ENCODE results near the gene RIOK3.
"Not testable (repeated sequence)": the region's sequence is repeated elsewhere in the genome, so short reads cannot be mapped to it uniquely, and the experiment has no call there.

The RIOK3 gene

DNA sequence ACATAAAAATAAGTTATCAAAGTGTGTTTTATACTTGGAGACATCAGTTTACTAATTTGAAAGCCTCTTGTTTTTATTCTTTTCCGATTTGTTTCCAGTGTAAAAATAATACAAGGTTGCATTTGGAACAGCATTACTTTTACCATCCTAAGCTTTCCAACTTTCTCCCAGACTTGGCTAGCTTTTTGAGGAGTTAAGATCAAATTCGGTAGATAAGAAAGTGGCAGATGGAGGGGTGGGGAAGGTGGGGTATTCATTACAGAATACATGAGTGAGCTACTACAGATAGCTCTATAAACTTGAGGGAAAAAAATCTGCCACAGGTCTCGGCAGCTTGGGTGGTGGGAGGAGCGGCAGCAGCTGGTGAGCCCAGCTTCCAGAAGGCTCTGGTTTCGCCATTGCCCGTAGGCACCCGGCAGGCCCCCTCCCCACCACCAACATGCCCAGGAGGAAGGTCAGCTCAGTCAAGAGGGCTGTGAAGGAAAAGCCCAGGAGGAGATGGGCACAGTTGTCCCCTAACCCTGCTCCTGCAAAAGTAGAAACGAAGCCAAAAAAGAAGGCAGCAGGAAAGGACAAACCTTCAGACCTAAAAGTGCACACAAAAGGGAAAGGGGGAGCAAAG is 31.6 kb downstream of the RIOK3 start:
- TF ChIP-seq, protein P1, sequence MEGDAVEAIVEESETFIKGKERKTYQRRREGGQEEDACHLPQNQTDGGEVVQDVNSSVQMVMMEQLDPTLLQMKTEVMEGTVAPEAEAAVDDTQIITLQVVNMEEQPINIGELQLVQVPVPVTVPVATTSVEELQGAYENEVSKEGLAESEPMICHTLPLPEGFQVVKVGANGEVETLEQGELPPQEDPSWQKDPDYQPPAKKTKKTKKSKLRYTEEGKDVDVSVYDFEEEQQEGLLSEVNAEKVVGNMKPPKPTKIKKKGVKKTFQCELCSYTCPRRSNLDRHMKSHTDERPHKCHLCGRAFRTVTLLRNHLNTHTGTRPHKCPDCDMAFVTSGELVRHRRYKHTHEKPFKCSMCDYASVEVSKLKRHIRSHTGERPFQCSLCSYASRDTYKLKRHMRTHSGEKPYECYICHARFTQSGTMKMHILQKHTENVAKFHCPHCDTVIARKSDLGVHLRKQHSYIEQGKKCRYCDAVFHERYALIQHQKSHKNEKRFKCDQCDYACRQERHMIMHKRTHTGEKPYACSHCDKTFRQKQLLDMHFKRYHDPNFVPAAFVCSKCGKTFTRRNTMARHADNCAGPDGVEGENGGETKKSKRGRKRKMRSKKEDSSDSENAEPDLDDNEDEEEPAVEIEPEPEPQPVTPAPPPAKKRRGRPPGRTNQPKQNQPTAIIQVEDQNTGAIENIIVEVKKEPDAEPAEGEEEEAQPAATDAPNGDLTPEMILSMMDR (IDR thresholded peaks at IDR 0.05; ENCODE audit: low read depth, low read length, missing control alignments): no peak
- Histone ChIP-seq H3K27ac (no peak overlapping the region), H3K27me3 (replicated peaks) (no peaks in the 10 kb centered on the region), H3K36me3 (replicated peaks) (peaks cover 32% of the 10 kb centered on the region), H3K4me3 (ENCODE audit: low read depth, low read length) (no peak overlapping the region)
- DNase-seq: no peak
- in situ Hi-C loops (cut with HindIII; ENCODE audit: low pct_ligation_motif_present, low sequenced_read_pairs): no loop called here

DNA sequence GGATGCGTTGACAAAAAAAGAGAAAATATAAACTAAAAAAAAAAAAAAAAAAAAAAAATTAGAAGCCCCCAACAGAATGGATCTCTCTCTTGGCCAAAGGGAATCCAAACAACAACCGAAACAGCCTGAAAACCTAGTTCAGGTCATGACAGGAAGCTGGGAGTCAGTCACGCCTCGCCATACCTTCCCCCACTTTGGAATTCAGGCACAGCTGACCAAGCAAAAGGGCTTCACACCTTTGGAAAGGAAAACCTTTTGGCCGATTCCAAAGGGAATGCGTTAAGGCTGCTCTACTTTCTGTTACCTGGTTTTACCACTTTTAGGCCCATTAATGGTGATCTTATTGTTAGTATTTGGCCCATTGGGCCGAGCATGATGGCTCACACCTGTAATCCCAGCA is 32.3 kb downstream of the RIOK3 start:
- TF ChIP-seq, protein P1 (IDR thresholded peaks at IDR 0.05; ENCODE audit: low read depth, low read length, missing control alignments): no peak
- no peak for DNase-seq
- no peaks in the 10 kb centered on the region for H3K27me3 ChIP-seq (replicated peaks)
- no peak overlapping the region for H3K27ac ChIP-seq
- H3K4me3 ChIP-seq (ENCODE audit: low read depth, low read length): no peak overlapping the region
- peaks cover 25% of the 10 kb centered on the region for H3K36me3 ChIP-seq (replicated peaks)
- in situ Hi-C loops (cut with HindIII; ENCODE audit: low pct_ligation_motif_present, low sequenced_read_pairs): no loop called here

DNA sequence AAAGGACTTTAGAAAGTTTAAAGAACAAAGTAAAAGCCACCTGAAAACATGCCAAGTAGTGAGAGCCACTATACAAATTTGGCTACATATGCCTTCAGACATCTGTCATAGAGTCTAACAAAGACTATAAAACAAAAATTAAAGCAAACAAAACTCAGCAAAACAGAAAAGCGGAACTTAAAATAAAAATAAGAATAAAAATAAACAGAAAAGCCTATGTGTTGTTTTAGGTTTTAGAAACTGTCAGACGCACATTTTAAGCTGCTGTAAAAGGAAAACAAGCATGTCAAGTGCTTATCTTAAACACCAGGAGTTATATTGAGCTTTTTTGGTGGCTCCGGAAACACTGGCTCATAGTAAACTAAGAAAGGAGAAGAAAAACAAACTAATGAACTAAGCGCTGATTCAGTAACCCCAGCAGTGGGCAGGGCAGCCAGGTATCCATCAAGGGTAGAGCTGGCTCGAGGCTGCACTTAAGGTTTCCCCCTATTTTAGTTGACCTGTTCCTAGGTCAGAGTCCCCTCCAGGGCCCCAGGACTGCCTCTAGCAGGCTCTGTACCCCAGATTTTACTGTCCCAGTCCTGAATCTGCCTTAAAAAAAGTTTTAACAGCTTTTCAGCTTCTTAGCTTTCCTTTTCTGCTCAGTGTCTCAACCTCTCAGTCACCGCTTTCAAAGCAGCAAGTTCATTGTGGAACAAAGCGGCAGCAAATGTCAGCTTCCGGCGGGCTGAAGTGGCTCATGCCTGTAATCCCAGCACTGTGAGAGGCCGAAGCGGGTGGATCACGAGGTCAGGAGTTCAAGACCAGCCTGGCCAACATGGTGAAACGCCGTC is 34.9 kb downstream of the RIOK3 start:
- Histone ChIP-seq H3K4me3 (ENCODE audit: low read depth, low read length) (no peak overlapping the region), H3K27me3 (replicated peaks) (no peaks in the 10 kb centered on the region), H3K27ac (no peak overlapping the region), H3K36me3 (replicated peaks) (peaks cover 2% of the 10 kb centered on the region)
- in situ Hi-C loops (cut with HindIII; ENCODE audit: low pct_ligation_motif_present, low sequenced_read_pairs): no loop called here
- no peak for DNase-seq
- TF ChIP-seq, protein P1 (IDR thresholded peaks at IDR 0.05; ENCODE audit: low read depth, low read length, missing control alignments): no peak

DNA sequence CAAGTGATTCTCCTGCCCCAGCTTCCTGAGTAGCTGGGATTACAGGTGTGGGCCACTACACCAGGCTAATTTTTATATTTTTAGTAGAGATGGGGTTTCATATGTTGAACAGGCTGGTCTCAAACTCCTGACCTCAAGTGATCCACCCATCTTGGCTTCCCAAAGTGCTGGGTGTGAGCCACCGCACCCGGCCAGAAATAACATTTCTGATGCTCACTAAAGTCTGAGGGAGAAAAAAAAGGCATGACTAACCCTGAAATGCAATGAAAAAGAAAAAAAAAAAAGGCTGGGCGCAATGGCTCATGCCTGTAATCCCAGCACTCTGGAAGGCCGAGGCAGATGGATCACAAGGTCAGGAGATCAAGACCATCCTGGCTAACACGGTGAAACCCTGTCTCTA is 36.5 kb downstream of the RIOK3 start:
- H3K27ac ChIP-seq, DNase-seq: not testable (repeated sequence)

DNA sequence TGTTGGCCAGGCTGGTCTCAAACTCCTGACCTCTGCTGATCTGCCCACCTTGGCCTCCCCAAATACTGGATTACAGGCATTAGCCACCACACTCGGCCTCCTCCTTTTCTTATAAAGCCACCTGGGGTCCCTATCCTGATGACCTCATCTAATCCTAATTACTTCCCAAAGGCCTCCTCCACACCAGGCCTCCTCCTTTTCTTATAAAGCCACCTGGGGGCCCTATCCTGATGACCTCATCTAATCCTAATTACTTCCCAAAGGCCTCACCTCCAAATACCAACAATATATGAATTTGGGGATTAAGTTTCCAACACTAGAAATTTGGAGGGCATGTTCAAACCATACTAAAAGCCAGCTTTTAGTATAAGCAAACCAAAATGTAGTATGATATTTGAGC is 40.6 kb downstream of the RIOK3 start:
- Histone ChIP-seq H3K27me3 (replicated peaks) (no peaks in the 10 kb centered on the region), H3K4me3 (ENCODE audit: low read depth, low read length) (no peak overlapping the region), H3K27ac (no peak overlapping the region), H3K36me3 (replicated peaks) (no peaks in the 10 kb centered on the region)
- DNase-seq: no peak
- TF ChIP-seq, protein P1 (IDR thresholded peaks at IDR 0.05; ENCODE audit: low read depth, low read length, missing control alignments): no peak
- in situ Hi-C loops (cut with HindIII; ENCODE audit: low pct_ligation_motif_present, low sequenced_read_pairs): no loop called here

More for the DNA sequence above, 36.5 kb downstream of the RIOK3 start:
- H3K4me3 ChIP-seq (ENCODE audit: low read depth, low read length); H3K27me3 ChIP-seq (replicated peaks); in situ Hi-C loops (cut with HindIII; ENCODE audit: low pct_ligation_motif_present, low sequenced_read_pairs); H3K36me3 ChIP-seq (replicated peaks): not testable (repeated sequence)

DNA sequence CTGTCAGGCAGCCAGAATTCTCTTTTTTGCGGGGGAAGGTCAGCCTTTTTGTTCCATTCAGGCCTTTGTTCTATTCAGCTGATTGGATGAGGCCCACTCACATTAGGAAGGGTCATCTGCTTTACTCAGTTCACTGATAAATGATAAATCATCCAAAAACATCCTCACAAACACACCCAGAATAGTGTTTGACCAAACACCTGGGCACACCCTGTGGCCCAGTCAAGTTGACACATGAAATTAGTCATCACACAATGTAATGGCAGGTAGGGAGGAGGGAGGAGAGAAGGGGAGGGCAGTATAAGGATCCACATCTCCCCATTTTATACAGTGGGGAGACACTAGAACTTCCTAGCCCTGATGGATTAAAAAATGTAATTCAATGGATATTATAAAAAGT is 41.9 kb downstream of the RIOK3 start:
- H3K36me3 ChIP-seq (replicated peaks): no peaks in the 10 kb centered on the region
- no peak overlapping the region for H3K27ac ChIP-seq
- TF ChIP-seq, protein P1 (IDR thresholded peaks at IDR 0.05; ENCODE audit: low read depth, low read length, missing control alignments): no peak
- H3K4me3 ChIP-seq (ENCODE audit: low read depth, low read length): no peak overlapping the region
- no peaks in the 10 kb centered on the region for H3K27me3 ChIP-seq (replicated peaks)
- no peak for DNase-seq
- in situ Hi-C loops (cut with HindIII; ENCODE audit: low pct_ligation_motif_present, low sequenced_read_pairs): no loop called here
